Parathyroid adenoma (tissue), 2 donors: Measurements from ENCODE around the gene CORIN.

Experiments used
- H2AFZ ChIP-seq: fragments of 300-600 bp; sonication (generic); one replicate; pipeline ENCODE4 v1.7.0; 2017; ENCODE audit warnings: antibody characterized with exemption, mild to moderate bottlenecking
- H3K27ac ChIP-seq: fragments of 300-600 bp; sonication (generic); one replicate; pipeline ENCODE4 v1.7.0; 2017
- H3K27me3 ChIP-seq: fragments of 300-600 bp; sonication (generic); one replicate; pipeline ENCODE4 v1.7.0; 2017; ENCODE audit warnings: low read length; ENCODE audit not compliant: control insufficient read depth, insufficient read depth
- H3K36me3 ChIP-seq: fragments of 300-600 bp; sonication (generic); one replicate; pipeline ENCODE4 v1.7.0; 2017; ENCODE audit warnings: low read length; ENCODE audit not compliant: control insufficient read depth, insufficient read depth
- H3K4me1 ChIP-seq: fragments of 300-600 bp; sonication (generic); one replicate; pipeline ENCODE4 v1.7.0; 2017; ENCODE audit warnings: control low read depth
- H3K4me2 ChIP-seq: fragments of 300-600 bp; sonication (generic); one replicate; pipeline ENCODE4 v1.7.0; 2017; ENCODE audit warnings: low read length
- H3K4me3 ChIP-seq: fragments of 300-600 bp; sonication (generic); one replicate; pipeline ENCODE4 v1.7.0; 2017; ENCODE audit warnings: low read depth, low read length
- H3K79me2 ChIP-seq: fragments of 300-600 bp; sonication (generic); one replicate; pipeline ENCODE4 v1.7.0; 2017; ENCODE audit warnings: control low read depth
- H3K9ac ChIP-seq: fragments of 300-600 bp; sonication (generic); one replicate; pipeline ENCODE4 v1.7.0; 2017; ENCODE audit warnings: mild to moderate bottlenecking
- H3K9me3 ChIP-seq: fragments of 300-600 bp; sonication (generic); one replicate; pipeline ENCODE4 v1.7.0; 2017; ENCODE audit warnings: low read length; ENCODE audit not compliant: control insufficient read depth
- CTCF ChIP-seq: fragments of 300-600 bp; sonication (generic); IDR thresholded peaks from one replicate; pipeline ENCODE4 v1.7.0; 2017; ENCODE audit warnings: antibody characterized with exemption, mild to moderate bottlenecking
- donor health status: primary hyperparathyroidism.

The CORIN gene

DNA sequence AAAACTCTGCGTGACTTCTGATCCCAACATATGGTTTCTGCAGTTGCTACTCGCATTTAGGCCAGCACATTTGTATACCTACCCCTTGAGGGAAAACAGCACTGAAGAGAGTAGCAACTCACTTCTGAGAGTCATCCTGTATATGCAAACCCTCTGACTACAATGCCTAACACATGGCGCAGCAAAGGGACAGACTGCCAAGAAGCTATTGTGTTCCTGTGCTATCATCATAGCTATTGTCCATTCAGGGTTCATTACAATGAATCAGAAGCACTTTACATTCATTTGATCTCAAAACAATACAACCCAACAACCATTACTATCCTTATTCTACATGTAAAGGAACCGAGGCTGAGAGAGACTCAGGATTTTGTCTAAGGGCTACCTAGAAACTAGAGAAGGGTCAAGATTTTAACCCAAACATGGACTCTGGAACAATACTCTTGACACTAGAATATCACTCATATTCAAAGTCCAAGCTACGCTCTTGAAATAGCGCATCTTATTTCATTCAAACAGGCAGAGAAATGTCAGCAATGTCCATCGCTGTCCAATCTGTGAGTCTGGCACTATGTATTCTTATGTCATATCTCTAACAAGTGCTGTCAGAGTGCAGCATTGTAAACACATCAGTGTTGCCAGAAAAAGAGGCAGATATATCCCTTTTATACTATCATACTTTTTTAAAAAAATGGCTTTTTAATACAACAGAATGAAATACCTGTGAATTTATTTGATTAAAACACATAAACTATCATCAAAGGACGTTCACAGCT, 173.6 kb downstream of the CORIN start:
- H3K27ac ChIP-seq = no peak overlapping the region
- no peak overlapping the region for H3K4me3 ChIP-seq
- no peaks in the 10 kb centered on the region for H3K36me3 ChIP-seq
- no peaks in the 10 kb centered on the region for H3K27me3 ChIP-seq
- no peak for TF ChIP-seq CTCF
- H3K4me1 ChIP-seq = no peaks in the 10 kb centered on the region
- no peak overlapping the region for H2AFZ ChIP-seq
- H3K9me3 ChIP-seq = no peaks in the 10 kb centered on the region
- H3K4me2 ChIP-seq = no peak overlapping the region
- no peak overlapping the region for H3K9ac ChIP-seq
- H3K79me2 ChIP-seq = no peaks in the 10 kb centered on the region

GRCh38 chr4:47662975-47663374, 174.9 kb downstream of the CORIN start:
- Histone ChIP-seq H3K79me2 (no peaks in the 10 kb centered on the region), H2AFZ (no peak overlapping the region), H3K27me3 (no peaks in the 10 kb centered on the region), H3K9me3 (no peaks in the 10 kb centered on the region), H3K9ac (no peak overlapping the region), H3K27ac (no peak overlapping the region), H3K4me1 (no peaks in the 10 kb centered on the region), H3K4me3 (no peak overlapping the region), H3K4me2 (no peak overlapping the region), H3K36me3 (no peaks in the 10 kb centered on the region)
- TF ChIP-seq CTCF = no peak

GRCh38 chr4:47661741-47662140, 176.1 kb downstream of the CORIN start:
- H3K79me2 ChIP-seq = no peaks in the 10 kb centered on the region
- H3K27ac ChIP-seq = no peak overlapping the region
- no peaks in the 10 kb centered on the region for H3K4me1 ChIP-seq
- H3K27me3 ChIP-seq = no peaks in the 10 kb centered on the region
- H2AFZ ChIP-seq = no peak overlapping the region
- H3K9ac ChIP-seq = no peak overlapping the region
- no peak overlapping the region for H3K4me3 ChIP-seq
- no peak for TF ChIP-seq CTCF
- no peaks in the 10 kb centered on the region for H3K9me3 ChIP-seq
- H3K4me2 ChIP-seq = no peak overlapping the region
- H3K36me3 ChIP-seq = no peaks in the 10 kb centered on the region

DNA sequence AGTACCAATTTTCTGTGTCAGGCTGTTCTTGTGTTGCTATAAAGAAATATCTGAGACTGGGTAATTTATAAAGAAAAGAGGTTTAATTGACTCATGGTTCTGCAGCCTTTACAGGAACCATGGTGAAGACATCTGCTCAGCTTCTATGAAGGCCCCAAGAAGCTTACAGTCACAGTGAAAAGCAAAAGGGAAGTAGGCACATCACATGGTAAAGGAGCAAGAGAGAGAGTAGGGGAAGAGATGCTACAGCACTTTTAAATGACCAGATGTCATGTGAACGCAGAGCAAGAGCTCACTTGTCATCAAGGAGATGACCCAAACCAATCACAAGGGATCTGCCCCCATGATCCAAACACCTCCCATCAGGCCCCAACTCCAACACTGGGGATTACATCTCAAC, 178.5 kb downstream of the CORIN start:
- TF ChIP-seq CTCF = no peak
- H3K79me2 ChIP-seq = no peaks in the 10 kb centered on the region
- H3K9me3 ChIP-seq = no peaks in the 10 kb centered on the region
- no peaks in the 10 kb centered on the region for H3K4me1 ChIP-seq
- H3K36me3 ChIP-seq = no peaks in the 10 kb centered on the region
- H3K27ac ChIP-seq = no peak overlapping the region
- no peaks in the 10 kb centered on the region for H3K27me3 ChIP-seq
- H3K4me3 ChIP-seq = no peak overlapping the region
- H2AFZ ChIP-seq = no peak overlapping the region
- no peak overlapping the region for H3K9ac ChIP-seq
- no peak overlapping the region for H3K4me2 ChIP-seq
